Liver (tissue), 9 donors: ENCODE results near the gene PACSIN2. TPM values are rescaled to one million over a fixed set of nuclear protein-coding genes. Genes with fewer than 3 reads are reported as not detected.

Experiments used
- DNase-seq: peaks from one replicate; pipeline ENCODE4 v3.0.0-alpha.2; 2017; ENCODE audit warnings: low spot score
- H3K27ac ChIP-seq, 2 donors: one replicate each; pipeline ENCODE4 v1.7.0; 2013; ENCODE audit warnings: inconsistent platforms in 2 of 2, low read length in 2 of 2, control low read depth in 1 of 2, low read depth in 1 of 2, mild to moderate bottlenecking in 1 of 2
- H3K27me3 ChIP-seq, 4 donors: one replicate each; pipeline versions ENCODE4 v1.6.1 to v1.7.0; 2013; ENCODE audit warnings: low read length in 3 of 4, inconsistent platforms in 1 of 4, mild to moderate bottlenecking in 1 of 4, moderate library complexity in 1 of 4; ENCODE audit not compliant: control insufficient read depth in 4 of 4, insufficient read depth in 4 of 4
- H3K36me3 ChIP-seq, 4 donors: one replicate each; pipeline versions ENCODE4 v1.6.1 to v1.7.0; 2013; ENCODE audit warnings: low read length in 3 of 4, mild to moderate bottlenecking in 3 of 4, low read depth in 1 of 4, moderate library complexity in 1 of 4; ENCODE audit not compliant: control insufficient read depth in 4 of 4, insufficient read depth in 3 of 4
- H3K4me1 ChIP-seq, 4 donors: one replicate each; pipeline versions ENCODE4 v1.6.1 to v1.7.0; 2013; ENCODE audit warnings: low read length in 3 of 4, mild to moderate bottlenecking in 3 of 4, moderate library complexity in 1 of 4; ENCODE audit not compliant: control insufficient read depth in 4 of 4, insufficient read depth in 4 of 4
- H3K4me3 ChIP-seq, 3 donors: one replicate each; pipeline versions ENCODE4 v1.6.1 to v1.7.0; 2013; ENCODE audit warnings: low read length in 3 of 3, control low read depth in 1 of 3, low read depth in 1 of 3, mild to moderate bottlenecking in 1 of 3
- H3K9ac ChIP-seq, 2 donors: one replicate each; pipeline ENCODE4 v1.7.0; 2013; ENCODE audit warnings: low read length in 2 of 2, mild to moderate bottlenecking in 2 of 2, moderate library complexity in 2 of 2, control low read depth in 1 of 2, low read depth in 1 of 2
- H3K9me3 ChIP-seq, 4 donors: one replicate each; pipeline versions ENCODE4 v1.6.1 to v1.7.0; 2013; ENCODE audit warnings: low read length in 3 of 4; ENCODE audit not compliant: control insufficient read depth in 4 of 4
- CTCF ChIP-seq: fragments of 150-350 bp; IDR thresholded peaks from 2 replicates; pipeline ENCODE4 v1.5.1; 2017; ENCODE audit warnings: improper control_type of control experiment, low read depth, low read length; ENCODE audit not compliant: missing input control
- EGR1 ChIP-seq, 2 donors: IDR thresholded peaks; 2 replicates each; pipeline ENCODE4 v1.6.1; 2016 to 2018; ENCODE audit warnings: antibody characterized with exemption in 2 of 2, low read depth in 2 of 2
- FOXA2 ChIP-seq: IDR thresholded peaks from 2 replicates; pipeline ENCODE4 v1.6.1; 2016; ENCODE audit warnings: antibody characterized with exemption
- HNF4A ChIP-seq, 2 donors: conservative IDR thresholded peaks; 2 replicates each; pipeline ENCODE4 v1.6.1; 2016; ENCODE audit warnings: antibody characterized with exemption in 2 of 2, mild to moderate bottlenecking in 2 of 2
- HNF4G ChIP-seq: IDR thresholded peaks from 2 replicates; pipeline ENCODE4 v1.6.1; 2016; ENCODE audit warnings: antibody characterized with exemption
- JUND ChIP-seq, 2 donors: IDR thresholded peaks; 2 replicates each; pipeline ENCODE4 v1.6.1; 2016; ENCODE audit warnings: antibody characterized with exemption in 2 of 2
- MAX ChIP-seq: IDR thresholded peaks from 2 replicates; pipeline ENCODE4 v1.6.1; 2016; ENCODE audit warnings: antibody characterized with exemption
- NR2F2 ChIP-seq: IDR thresholded peaks from 2 replicates; pipeline ENCODE4 v1.6.1; 2016; ENCODE audit warnings: antibody characterized with exemption
- RAD21 ChIP-seq, 2 donors: IDR thresholded peaks; 2 replicates each; pipeline ENCODE4 v1.6.1; 2016; ENCODE audit warnings: antibody characterized with exemption in 2 of 2, mild to moderate bottlenecking in 2 of 2
- RXRA ChIP-seq, 2 donors: IDR thresholded peaks; 2 replicates each; pipeline ENCODE4 v1.6.1; 2017 to 2018; ENCODE audit warnings: antibody characterized with exemption in 2 of 2, mild to moderate bottlenecking in 1 of 2
- SP1 ChIP-seq: IDR thresholded peaks from 2 replicates; pipeline ENCODE4 v1.6.1; 2018; ENCODE audit warnings: antibody characterized with exemption, mild to moderate bottlenecking
- TAF1 ChIP-seq: conservative IDR thresholded peaks from 2 replicates; pipeline ENCODE4 v1.6.1; 2016; ENCODE audit warnings: antibody characterized with exemption, mild to moderate bottlenecking
- YY1 ChIP-seq: IDR thresholded peaks from 2 replicates; pipeline ENCODE4 v1.6.1; 2016; ENCODE audit warnings: antibody characterized with exemption, mild to moderate bottlenecking
- ZBTB33 ChIP-seq: IDR thresholded peaks from 2 replicates; pipeline ENCODE4 v1.6.1; 2016; ENCODE audit warnings: antibody characterized with exemption
- WGBS: extraction: QIAGEN DNeasy Blood & Tissue Kit; methylation state at CpG from one replicate; pipeline ENCODE4 v1.1.7; 2013; 5-methylcytosine and 5-hydroxymethylcytosine counted together
- polyA plus RNA-seq, 2 donors: library from polyadenylated mRNA; stranded (reverse) in 1 of 2; unstranded in 1 of 2; fragments of 200-250 nt in 1 of 2; fragments of >200 nt in 1 of 2; fragmentation: Nextera tagmentation in 1 of 2; extraction: Ambion mirVana in 1 of 2; gene quantifications; one replicate each; pipeline versions ENCODE4 v1.2.1 to v1.2.3, GENCODE V29; 2013 to 2015
- total RNA-seq, 2 donors: library from RNA; depleted of rRNA; stranded (reverse); fragments of >200 nt; gene quantifications; one replicate each; pipeline ENCODE4 v1.2.3, GENCODE V29; 2014
- TF ChIP-seq, protein P1 (sequence below): IDR thresholded peaks from 2 replicates; pipeline ENCODE4 v1.6.1; 2016; ENCODE audit warnings: antibody characterized with exemption, mild to moderate bottlenecking
- donor health status: healthy.
- donor health status: healthy.
- donor health status: healthy.
- donor health status: healthy.
- donor health status: healthy.

Gene PACSIN2
- total and polyA plus RNA-seq, 4 donors, result 9.1 to 31.4 (median 17.0) TPM

DNA sequence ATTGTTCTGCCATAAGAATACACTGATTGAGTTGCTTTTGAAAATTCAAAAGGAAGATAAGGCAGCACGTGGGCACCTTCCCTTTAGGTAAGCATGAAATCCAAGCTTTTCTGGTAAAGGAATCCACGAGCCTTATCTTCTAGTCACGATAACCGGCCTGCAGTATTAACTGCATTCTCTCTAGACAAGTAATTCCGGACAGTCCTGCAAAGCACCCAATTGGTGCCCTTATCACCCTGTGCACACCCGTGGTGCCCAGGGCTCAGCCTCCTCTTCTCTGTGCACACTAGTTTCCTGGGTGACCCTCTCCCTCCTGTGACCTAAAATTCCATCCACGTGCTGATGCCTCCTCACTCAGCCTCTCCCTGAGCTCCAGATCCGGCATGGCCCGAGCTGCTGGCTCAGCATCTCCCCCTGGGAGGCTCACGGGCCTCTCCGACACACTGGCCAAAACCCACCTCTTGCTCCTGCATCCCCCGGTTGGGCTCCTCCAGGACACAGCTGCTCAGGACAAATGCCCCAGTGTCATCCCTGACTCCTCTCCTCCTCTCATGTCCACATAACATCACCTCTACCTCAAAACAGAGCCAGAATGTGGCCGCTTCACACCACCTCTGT is 63.7 kb downstream of the PACSIN2 start:
- peaks cover 0 to 11% (median 2%) of the 10 kb centered on the region in 4 donors for H3K4me1 ChIP-seq
- H3K4me3 ChIP-seq, result no peak overlapping the region
- TF ChIP-seq ZBTB33, result no peak
- TF ChIP-seq NR2F2, result no peak
- no peak for TF ChIP-seq RXRA (IDR thresholded peaks at IDR 0.05)
- TF ChIP-seq JUND (IDR thresholded peaks at IDR 0.05), result no peak
- TF ChIP-seq SP1, result no peak
- TF ChIP-seq MAX, result no peak
- TF ChIP-seq YY1, result no peak
- TF ChIP-seq HNF4G, result no peak
- TF ChIP-seq EGR1 (IDR thresholded peaks at IDR 0.05; ENCODE audit: low read depth in 2 of 2), result no peak
- no peak for TF ChIP-seq TAF1
- TF ChIP-seq, protein P1, sequence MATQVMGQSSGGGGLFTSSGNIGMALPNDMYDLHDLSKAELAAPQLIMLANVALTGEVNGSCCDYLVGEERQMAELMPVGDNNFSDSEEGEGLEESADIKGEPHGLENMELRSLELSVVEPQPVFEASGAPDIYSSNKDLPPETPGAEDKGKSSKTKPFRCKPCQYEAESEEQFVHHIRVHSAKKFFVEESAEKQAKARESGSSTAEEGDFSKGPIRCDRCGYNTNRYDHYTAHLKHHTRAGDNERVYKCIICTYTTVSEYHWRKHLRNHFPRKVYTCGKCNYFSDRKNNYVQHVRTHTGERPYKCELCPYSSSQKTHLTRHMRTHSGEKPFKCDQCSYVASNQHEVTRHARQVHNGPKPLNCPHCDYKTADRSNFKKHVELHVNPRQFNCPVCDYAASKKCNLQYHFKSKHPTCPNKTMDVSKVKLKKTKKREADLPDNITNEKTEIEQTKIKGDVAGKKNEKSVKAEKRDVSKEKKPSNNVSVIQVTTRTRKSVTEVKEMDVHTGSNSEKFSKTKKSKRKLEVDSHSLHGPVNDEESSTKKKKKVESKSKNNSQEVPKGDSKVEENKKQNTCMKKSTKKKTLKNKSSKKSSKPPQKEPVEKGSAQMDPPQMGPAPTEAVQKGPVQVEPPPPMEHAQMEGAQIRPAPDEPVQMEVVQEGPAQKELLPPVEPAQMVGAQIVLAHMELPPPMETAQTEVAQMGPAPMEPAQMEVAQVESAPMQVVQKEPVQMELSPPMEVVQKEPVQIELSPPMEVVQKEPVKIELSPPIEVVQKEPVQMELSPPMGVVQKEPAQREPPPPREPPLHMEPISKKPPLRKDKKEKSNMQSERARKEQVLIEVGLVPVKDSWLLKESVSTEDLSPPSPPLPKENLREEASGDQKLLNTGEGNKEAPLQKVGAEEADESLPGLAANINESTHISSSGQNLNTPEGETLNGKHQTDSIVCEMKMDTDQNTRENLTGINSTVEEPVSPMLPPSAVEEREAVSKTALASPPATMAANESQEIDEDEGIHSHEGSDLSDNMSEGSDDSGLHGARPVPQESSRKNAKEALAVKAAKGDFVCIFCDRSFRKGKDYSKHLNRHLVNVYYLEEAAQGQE, result no peak
- TF ChIP-seq FOXA2, result no peak
- no peak overlapping the region for H3K9ac ChIP-seq
- WGBS, result 89% methylated on average over 13 of the region's 13 CpGs
- H3K27me3 ChIP-seq, result no peaks in the 10 kb centered on the region
- H3K36me3 ChIP-seq, result no peaks in the 10 kb centered on the region
- no peak overlapping the region for H3K27ac ChIP-seq
- H3K9me3 ChIP-seq, result no peaks in the 10 kb centered on the region
- no peak for DNase-seq

DNA sequence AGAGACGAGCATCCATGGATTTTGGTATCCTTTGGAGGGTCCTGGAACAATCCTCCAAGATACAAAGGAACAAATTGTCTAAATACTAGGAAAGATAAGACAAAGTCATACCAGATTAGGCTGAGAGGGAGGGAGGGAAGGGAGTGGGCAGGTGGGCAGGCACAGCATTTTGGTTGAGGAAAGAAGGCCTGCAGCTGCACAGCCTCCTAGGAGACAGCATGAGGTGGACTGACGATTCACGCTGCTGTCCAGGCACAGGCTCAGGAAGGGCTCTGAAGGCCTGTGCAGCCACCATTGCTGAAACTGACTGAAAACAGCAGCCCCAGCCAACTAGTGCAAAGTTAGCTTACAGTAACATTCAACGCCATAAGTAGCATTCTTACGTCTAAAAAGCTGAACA is 64.7 kb downstream of the PACSIN2 start:
- DNase-seq, result no peak
- no peaks in the 10 kb centered on the region for H3K27me3 ChIP-seq
- TF ChIP-seq TAF1, result no peak
- 92% methylated on average over 5 of the region's 5 CpGs for whole genome bisulfite sequencing
- no peak overlapping the region for H3K9ac ChIP-seq
- no peaks in the 10 kb centered on the region for H3K9me3 ChIP-seq
- H3K27ac ChIP-seq, result no peak overlapping the region
- H3K4me3 ChIP-seq, result no peak overlapping the region
- no peaks in the 10 kb centered on the region for H3K36me3 ChIP-seq
- peaks cover 0 to 12% (median 2%) of the 10 kb centered on the region in 4 donors for H3K4me1 ChIP-seq

DNA sequence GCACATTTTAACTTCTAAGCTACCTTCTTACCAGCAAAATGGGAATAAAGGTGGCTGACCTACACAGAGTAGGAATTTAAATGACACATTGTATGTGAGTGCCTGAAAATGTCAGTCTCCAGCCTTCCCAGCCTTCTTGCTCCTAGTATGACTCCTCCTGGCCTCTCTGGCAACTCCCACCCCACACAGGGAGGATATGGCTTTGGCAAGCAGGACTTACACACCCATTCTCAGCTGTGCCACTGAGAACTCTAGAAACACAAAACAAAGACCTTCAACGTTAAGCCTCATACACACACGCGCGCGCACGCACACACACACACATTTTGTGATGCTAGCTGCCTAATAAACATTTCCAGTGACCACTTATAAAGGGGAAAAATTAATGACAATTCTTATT is 65.8 kb downstream of the PACSIN2 start:
- Histone ChIP-seq H3K4me1 (peaks cover 0 to 12% (median 2%) of the 10 kb centered on the region in 4 donors), H3K9ac (no peak overlapping the region), H3K9me3 (no peaks in the 10 kb centered on the region), H3K4me3 (no peak overlapping the region), H3K27me3 (no peaks in the 10 kb centered on the region), H3K36me3 (no peaks in the 10 kb centered on the region), H3K27ac (no peak overlapping the region)
- WGBS, result 91% methylated on average over 6 of the region's 6 CpGs
- no peak for TF ChIP-seq CTCF
- no peak for TF ChIP-seq NR2F2
- TF ChIP-seq RXRA (IDR thresholded peaks at IDR 0.05), result no peak
- TF ChIP-seq HNF4A (conservative IDR thresholded peaks at IDR 0.05), result no peak
- no peak for TF ChIP-seq RAD21 (IDR thresholded peaks at IDR 0.05)
- DNase-seq, result no peak
